ENCODE data around the gene FEZF2.

The FEZF2 gene

DNA sequence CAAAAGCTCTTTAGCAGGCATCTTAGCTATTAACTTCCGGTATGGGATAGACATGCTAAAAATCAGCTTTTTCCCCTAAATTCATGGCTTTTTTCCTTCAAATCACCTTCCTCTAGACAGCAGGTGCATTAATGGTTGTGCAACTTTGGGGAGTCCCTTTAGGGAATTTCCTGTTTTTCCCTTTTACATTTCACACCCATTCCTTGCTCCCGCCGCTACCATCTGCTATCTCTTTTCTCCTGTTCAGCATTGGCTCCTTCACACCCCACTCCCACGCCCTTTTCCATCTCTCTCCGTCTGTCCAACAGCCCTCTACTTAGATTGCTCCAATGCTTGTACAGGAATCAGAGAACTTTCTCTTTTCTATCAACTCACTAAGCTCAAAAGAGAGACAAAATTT lies 43.4 kb downstream of the FEZF2 start:
- DNase-seq (ENCODE audit: low read depth) = no peak

DNA sequence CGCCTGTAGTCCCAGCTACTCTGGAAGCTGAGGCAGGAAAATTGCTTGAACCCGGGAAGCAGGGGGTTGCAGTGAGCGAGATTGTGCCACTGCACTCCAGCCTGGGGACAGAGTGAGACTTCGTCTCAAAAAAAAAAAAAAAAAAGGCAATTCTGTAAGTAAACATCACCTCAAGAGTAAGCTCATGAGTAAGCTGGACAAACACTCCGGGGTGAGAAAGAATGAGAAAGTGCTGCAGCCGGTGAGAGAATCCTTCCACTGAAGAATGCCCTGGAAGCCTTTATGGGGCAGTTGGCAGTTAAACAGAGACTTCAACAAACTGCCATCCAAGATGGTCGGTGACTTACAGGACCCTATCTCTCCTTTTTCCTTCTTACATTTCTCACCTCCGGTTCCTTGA lies 47.5 kb downstream of the FEZF2 start:
- DNase-seq (ENCODE audit: low read depth) = no peak

DNA sequence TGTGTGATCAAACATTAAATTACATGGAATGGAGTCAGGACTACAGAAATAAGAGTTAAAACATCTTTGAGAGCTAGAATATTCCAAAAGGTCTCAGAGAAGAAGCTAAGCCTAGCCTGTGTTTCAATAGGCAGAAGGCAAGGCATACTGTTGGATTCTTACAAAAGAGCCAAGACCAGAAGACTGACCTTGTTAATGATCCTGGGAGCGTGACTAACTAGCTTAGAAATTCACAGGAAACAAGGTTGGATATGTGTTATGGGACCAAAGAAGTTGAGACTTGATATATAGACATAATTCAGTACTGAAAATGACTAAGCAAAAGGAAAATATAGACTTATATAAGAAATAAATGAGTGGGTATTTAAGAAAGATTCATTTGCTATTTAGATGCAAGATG lies 50.1 kb downstream of the FEZF2 start:
- no peak for DNase-seq (ENCODE audit: low read depth)

Measured in stimulated activated CD8-positive, alpha-beta memory T cell treated with anti-CD3 and anti-CD28 coated beads, Interleukin-12 subunit alpha, Interleukin-12 subunit beta, amount 100 ng/mL, for 4 hours (primary cell).